LoVo (cell line): ENCODE results near the gene FAM210B.
"Not testable (repeated sequence)": the region's sequence is repeated elsewhere in the genome, so short reads cannot be mapped to it uniquely, and the experiment has no call there.

Experiments used
- DNase-seq: peaks from one replicate; pipeline ENCODE4 v3.0.0-alpha.2; 2016; ENCODE audit warnings: low spot score

The FAM210B gene

GRCh38 chr20:56392881-56393482, 34.2 kb downstream of the FAM210B start:
- DNase-seq, result peak; percentile 11

GRCh38 chr20:56393653-56394052, 34.9 kb downstream of the FAM210B start:
- no peak for DNase-seq

GRCh38 chr20:56395166-56395565, 36.4 kb downstream of the FAM210B start:
- DNase-seq, result no peak

- DNase-seq, result peak; percentile 43
Observed at GRCh38 chr20:56400001-56400640, 41.3 kb downstream of the FAM210B start.

- DNase-seq, result no peak
Observed at GRCh38 chr20:56403465-56403864, 44.7 kb downstream of the FAM210B start.

GRCh38 chr20:56405356-56405755, 46.6 kb downstream of the FAM210B start:
- DNase-seq, result not testable (repeated sequence)

GRCh38 chr20:56406910-56407309, 48.1 kb downstream of the FAM210B start:
- no peak for DNase-seq

GRCh38 chr20:56409521-56409920, 50.7 kb downstream of the FAM210B start:
- no peak for DNase-seq

- DNase-seq, result no peak
Observed at GRCh38 chr20:56409956-56410355, 51.2 kb downstream of the FAM210B start.

GRCh38 chr20:56411287-56411686, 52.5 kb downstream of the FAM210B start:
- not testable (repeated sequence) for DNase-seq

GRCh38 chr20:56411759-56412472, 53.1 kb downstream of the FAM210B start, which contains the start of gene CASS4:
Gene CASS4 (plus strand): TSS chr20:56412260. CDS start chr20:56412459, 199 bp downstream.
- no peak for DNase-seq

- DNase-seq, result no peak
Observed at GRCh38 chr20:56412473-56412790, 53.7 kb downstream of the FAM210B start.

- DNase-seq, result no peak
Observed at GRCh38 chr20:56412949-56413348, 54.2 kb downstream of the FAM210B start.

- no peak for DNase-seq
Observed at GRCh38 chr20:56414842-56415765, 56.3 kb downstream of the FAM210B start.

- DNase-seq, result no peak
Observed at GRCh38 chr20:56417402-56417801, 58.6 kb downstream of the FAM210B start.

- no peak for DNase-seq
Observed at GRCh38 chr20:56417911-56418310, 59.1 kb downstream of the FAM210B start.
